Fibroblast of villous mesenchyme (primary cell): ENCODE results near the gene REG3A. TPM values are rescaled to one million over a fixed set of nuclear protein-coding genes. Genes with fewer than 3 reads are reported as not detected.

ENCODE experiments used
- DNase-seq: peaks from one replicate; pipeline ENCODE4 v3.0.0-alpha.2; 2010; ENCODE audit warnings: low read depth
- H3K4me3 ChIP-seq: 2 replicates; pipeline ENCODE4 v1.5.1; 2011; ENCODE audit warnings: low read depth, mild to moderate bottlenecking, low read length
- CTCF ChIP-seq: IDR thresholded peaks from 2 replicates; pipeline ENCODE4 v1.5.1; 2012; ENCODE audit warnings: low read depth, mild to moderate bottlenecking, low read length; ENCODE audit not compliant: insufficient read depth
- total RNA-seq: library from RNA; depleted of rRNA; stranded (reverse); fragments of >200 nt; gene quantifications from 2 replicates; pipeline ENCODE4 v1.2.3, GENCODE V29; 2012

REG3A gene
- total RNA-seq, 1 donor, result not detected

- no peak for DNase-seq
- no peak for TF ChIP-seq CTCF
- no peak overlapping the region for H3K4me3 ChIP-seq
Observed at GRCh38 chr2:79112269-79112668, 47.3 kb downstream of the REG3A start.

Other genes starting within 250 kb of the REG3A start
- gene REG3G, start 134.1 kb downstream of the REG3A start, total RNA-seq, result not detected in 2 replicates
- gene REG1B, start 71.8 kb downstream of the REG3A start, total RNA-seq, result not detected in 2 replicates
- gene REG1A, start 39.3 kb downstream of the REG3A start, total RNA-seq, result not detected in 2 replicates